GM18519 (cell line): Measurements from ENCODE around the gene ZNF736.

Experiments
- ATAC-seq: cut with Tn5 transposase; IDR thresholded peaks from one replicate; pipeline ENCODE4 v1.9.1; 2021; ENCODE audit warnings: mild to moderate bottlenecking, moderate library complexity; ENCODE audit not compliant: unreplicated experiment, low FRiP score

The ZNF736 gene

GRCh38 chr7:64400401-64400800 lies 86.6 kb downstream of the ZNF736 start:
- ATAC-seq, result no peak
